OCI-LY7 (cell line): ENCODE data around the gene PRR20D.
"Not testable (repeated sequence)": the region's sequence is repeated elsewhere in the genome, so short reads cannot be mapped to it uniquely, and the experiment has no call there.

Experiments used
- CTCF ChIP-seq: fragments of 200-600 bp; sonication (generic); conservative IDR thresholded peaks from 2 replicates; pipeline ENCODE4 v1.5.1; 2014; ENCODE audit warnings: mild to moderate bottlenecking, antibody characterized with exemption, low read length, moderate library complexity, mixed read lengths
- EZH2phosphoT487 ChIP-seq: fragments of 200-600 bp; sonication (generic); IDR thresholded peaks from 2 replicates; pipeline ENCODE4 v1.6.1; 2018; ENCODE audit warnings: low read depth, borderline replicate concordance, mild to moderate bottlenecking, mixed run types, antibody characterized with exemption, low read length, moderate library complexity, mixed read lengths

DNA sequence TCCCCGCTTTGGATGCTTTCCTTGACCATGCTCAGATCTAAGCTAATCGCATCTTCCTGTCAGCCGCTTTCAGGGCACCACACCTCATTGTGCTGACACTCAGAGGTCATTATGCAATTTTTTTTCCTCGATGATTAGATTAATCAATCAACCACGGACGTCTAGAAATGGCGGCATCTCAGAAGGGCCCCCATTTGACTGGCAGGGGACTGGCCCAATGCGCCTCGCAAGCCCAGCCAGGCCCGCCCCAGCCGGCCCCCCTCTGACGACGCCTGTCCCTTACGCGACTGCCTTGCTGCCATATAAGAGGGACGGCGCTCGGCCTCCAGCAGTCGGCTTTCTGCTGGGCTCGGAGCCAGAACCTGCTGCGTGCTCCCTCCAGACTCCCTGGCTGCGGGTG is 6.5 kb downstream of the PRR20D start, which contains the start of gene PRR20E:
- TF ChIP-seq CTCF, EZH2phosphoT487: not testable (repeated sequence)
